Left lung (tissue), 10 donors: ENCODE data around the gene TALDO1. TPM values are rescaled to one million over a fixed set of nuclear protein-coding genes. Genes with fewer than 3 reads are reported as not detected.

Experiments
- ATAC-seq: fragments of 200-7000 bp; cut with Tn5 transposase; one replicate; pipeline ENCODE4 v1.9.1; 2020; ENCODE audit warnings: moderate library complexity
- DNase-seq, 4 donors: peaks; one replicate each; pipeline ENCODE4 v3.0.0-alpha.2; 2013 to 2020
- H3K27ac ChIP-seq, 2 donors: fragments of 200-600 bp; sonication (generic) in 1 of 2; one replicate each; pipeline versions ENCODE4 v1.5.0 to v1.8.0; 2020 to 2021
- H3K27me3 ChIP-seq, 2 donors: fragments of 200-600 bp; sonication (generic) in 1 of 2; one replicate each; pipeline versions ENCODE4 v1.5.0 to v1.8.0; 2020 to 2021
- H3K36me3 ChIP-seq, 2 donors: fragments of 200-600 bp; sonication (generic) in 1 of 2; one replicate each; pipeline versions ENCODE4 v1.5.0 to v1.8.0; 2020 to 2021
- H3K4me1 ChIP-seq, 2 donors: fragments of 200-600 bp; one replicate each; pipeline ENCODE4 v1.8.0; 2021
- H3K4me3 ChIP-seq, 2 donors: fragments of 200-600 bp; sonication (generic) in 1 of 2; one replicate each; pipeline versions ENCODE4 v1.5.0 to v1.8.0; 2020 to 2021; ENCODE audit warnings: mild to moderate bottlenecking in 1 of 2
- H3K9me3 ChIP-seq, 2 donors: fragments of 200-600 bp; sonication (generic) in 1 of 2; one replicate each; pipeline versions ENCODE4 v1.5.0 to v1.8.0; 2020 to 2021
- intact Hi-C, 2 donors: fragments of 100-400 bp; cut with DNase I; formaldehyde crosslinking; loops; one replicate each; pipeline versions ENCODE4 v1.11.2 to v1.14.2; 2022
- polyA plus RNA-seq, 6 donors: library from polyadenylated mRNA; unstranded; fragments of 120-200 nt; gene quantifications; one replicate each; pipeline ENCODE4 v1.2.1, GENCODE V29; 2013; ENCODE audit not compliant: insufficient read length in 6 of 6
- total RNA-seq, 2 donors: library from RNA; stranded (reverse); fragmentation: NEBNext Ultra II Directional; extraction: Animal tissue kit (Norgen Biotek cat#: 25700); gene quantifications; one replicate each; pipeline ENCODE4 v1.2.1, GENCODE V29; 2021
- TF ChIP-seq, protein P1 (sequence below), 2 donors: fragments of 200-600 bp; sonication (generic) in 1 of 2; IDR thresholded peaks; one replicate each; pipeline versions ENCODE4 v1.5.0 to v1.8.0; 2021; ENCODE audit warnings: antibody characterized with exemption in 2 of 2
- donor health status: DM: no; HTN: yes; CAD: no.
- donor health status: DM: no; HTN: no; CAD: no.

TALDO1 gene
- total and polyA plus RNA-seq, 8 donors, result 100 to 322 (median 119) TPM

DNA sequence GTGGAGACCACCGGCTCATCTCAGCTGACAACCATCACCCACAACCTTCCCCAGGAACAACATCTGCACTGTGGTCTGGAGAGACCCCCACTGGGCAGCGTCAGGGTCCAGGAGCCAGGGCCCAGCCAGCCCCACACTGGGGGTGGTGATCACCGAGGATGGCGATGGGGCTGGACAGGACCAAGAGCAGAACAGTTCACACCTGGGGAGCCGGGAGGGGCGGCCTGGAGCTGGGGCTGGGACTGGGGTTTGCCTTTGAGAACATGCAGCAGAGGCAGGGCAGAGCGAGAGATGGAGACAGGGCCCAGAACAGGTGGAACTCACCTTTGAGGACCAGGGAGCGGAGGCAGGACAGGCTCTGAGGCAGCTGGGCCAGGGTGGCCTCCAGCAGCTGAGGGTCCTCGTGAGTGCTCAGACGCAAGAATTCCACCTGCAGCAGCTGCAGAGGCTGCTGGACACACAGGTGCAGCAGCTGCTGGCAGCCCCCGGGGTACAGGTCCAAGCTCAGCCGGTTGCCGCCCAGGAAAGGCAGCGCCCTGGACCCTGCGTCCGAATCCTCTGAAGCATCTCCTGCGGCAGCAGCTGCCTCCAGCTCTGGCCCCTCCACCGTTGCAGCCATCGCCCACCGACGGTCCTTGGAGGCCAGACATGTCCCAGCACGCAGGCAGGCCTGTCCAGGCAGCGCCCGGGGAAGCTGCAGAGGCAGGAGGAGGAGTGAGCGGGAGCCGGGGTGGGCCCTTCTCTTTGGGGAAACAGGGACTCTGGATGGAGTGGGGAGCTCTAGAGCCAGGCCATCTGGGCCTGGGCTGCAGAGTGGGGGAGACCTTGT lies 56.7 kb downstream of the TALDO1 start:
- Histone ChIP-seq H3K27ac (peak overlapping the region in 1 of 2 donors; percentile 83), H3K36me3 (peaks cover 0 to 31% of the 10 kb centered on the region in 2 donors), H3K9me3 (no peaks in the 10 kb centered on the region), H3K4me3 (peak overlapping the region; percentile 66 to 68), H3K4me1 (peaks cover 21 to 45% of the 10 kb centered on the region in 2 donors), H3K27me3 (no peaks in the 10 kb centered on the region)
- intact Hi-C loops, result no loop called here
- TF ChIP-seq, protein P1, sequence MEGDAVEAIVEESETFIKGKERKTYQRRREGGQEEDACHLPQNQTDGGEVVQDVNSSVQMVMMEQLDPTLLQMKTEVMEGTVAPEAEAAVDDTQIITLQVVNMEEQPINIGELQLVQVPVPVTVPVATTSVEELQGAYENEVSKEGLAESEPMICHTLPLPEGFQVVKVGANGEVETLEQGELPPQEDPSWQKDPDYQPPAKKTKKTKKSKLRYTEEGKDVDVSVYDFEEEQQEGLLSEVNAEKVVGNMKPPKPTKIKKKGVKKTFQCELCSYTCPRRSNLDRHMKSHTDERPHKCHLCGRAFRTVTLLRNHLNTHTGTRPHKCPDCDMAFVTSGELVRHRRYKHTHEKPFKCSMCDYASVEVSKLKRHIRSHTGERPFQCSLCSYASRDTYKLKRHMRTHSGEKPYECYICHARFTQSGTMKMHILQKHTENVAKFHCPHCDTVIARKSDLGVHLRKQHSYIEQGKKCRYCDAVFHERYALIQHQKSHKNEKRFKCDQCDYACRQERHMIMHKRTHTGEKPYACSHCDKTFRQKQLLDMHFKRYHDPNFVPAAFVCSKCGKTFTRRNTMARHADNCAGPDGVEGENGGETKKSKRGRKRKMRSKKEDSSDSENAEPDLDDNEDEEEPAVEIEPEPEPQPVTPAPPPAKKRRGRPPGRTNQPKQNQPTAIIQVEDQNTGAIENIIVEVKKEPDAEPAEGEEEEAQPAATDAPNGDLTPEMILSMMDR (IDR thresholded peaks at IDR 0.05), result no peak
- DNase-seq (no peak), ATAC-seq (no peak)

DNA sequence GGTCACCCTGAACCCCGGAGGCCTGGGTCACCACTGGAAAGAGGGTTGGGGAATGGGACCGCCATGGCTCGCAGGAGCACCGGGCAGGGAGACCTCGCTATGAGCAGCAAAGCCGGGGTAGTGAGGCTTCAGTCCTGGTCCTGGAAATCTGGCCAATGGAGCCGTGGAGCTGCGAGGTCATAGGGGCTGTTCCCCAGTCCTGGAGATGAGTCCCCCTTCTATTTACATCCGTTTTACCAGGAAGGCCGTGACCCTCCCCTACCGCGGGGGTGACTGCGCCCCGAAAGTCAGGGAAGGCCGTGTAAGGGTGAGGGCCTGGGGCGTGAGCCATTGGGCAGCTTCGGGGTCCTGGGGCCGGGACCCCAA lies 57.3 kb downstream of the TALDO1 start:
- intact Hi-C loops, result no loop called here
- H3K27me3 ChIP-seq, result no peaks in the 10 kb centered on the region
- H3K27ac ChIP-seq, result peak overlapping the region; percentile 83 to 89
- DNase-seq (no peak), ATAC-seq (no peak)
- peak overlapping the region; percentile 66 to 68 for H3K4me3 ChIP-seq
- TF ChIP-seq, protein P1 (IDR thresholded peaks at IDR 0.05), result no peak
- H3K9me3 ChIP-seq, result no peaks in the 10 kb centered on the region
- H3K4me1 ChIP-seq, result peaks cover 21 to 46% of the 10 kb centered on the region in 2 donors
- H3K36me3 ChIP-seq, result peaks cover 0 to 30% of the 10 kb centered on the region in 2 donors

DNA sequence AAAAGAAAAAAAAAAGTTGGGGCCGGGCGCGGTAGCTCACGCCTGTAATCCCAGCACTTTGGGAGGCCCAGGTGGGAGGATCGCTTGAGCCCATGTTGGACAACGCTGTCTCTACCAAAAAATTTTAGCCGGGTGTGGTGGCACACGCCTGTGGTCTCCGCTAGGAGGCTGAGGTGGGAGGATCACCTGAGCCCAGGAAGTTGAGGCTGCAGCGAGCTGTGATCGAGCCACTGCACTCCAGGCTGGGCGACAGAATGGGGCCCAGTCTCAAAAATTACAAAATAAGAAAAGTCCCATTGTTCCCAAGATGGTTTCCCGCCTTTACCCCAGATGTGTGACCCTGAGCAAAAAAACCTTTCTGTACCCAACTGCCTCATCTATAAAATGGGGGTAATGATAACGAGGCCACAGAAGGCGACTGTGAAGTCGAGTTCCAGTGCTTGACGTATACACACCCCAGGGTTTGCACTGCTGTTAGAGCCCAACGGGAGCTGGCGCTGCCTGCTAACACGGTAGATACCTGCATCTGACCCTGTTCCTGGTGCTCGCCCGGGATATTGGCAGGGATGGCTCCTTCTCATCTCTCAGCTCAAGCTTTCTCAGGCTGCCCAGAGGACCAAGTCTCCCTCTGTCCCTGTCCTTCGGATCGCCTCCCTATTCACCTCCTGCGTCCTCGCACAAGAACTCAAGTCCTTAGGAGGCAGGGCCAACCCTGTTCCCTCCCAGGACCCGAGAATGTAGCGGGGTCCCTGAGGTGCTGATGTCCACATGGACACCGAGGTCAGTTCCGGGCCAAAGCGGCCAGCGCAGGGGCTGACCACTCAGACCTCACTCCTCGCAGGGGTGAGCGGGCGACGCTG lies 61.4 kb downstream of the TALDO1 start:
- Histone ChIP-seq H3K27me3 (no peaks in the 10 kb centered on the region), H3K36me3 (peaks cover 3 to 27% of the 10 kb centered on the region in 2 donors), H3K4me1 (peaks cover 30 to 71% of the 10 kb centered on the region in 2 donors), H3K27ac (peak overlapping the region; percentile 94 to 97), H3K9me3 (no peaks in the 10 kb centered on the region), H3K4me3 (peak overlapping the region; percentile 97 to 100)
- no peak for ATAC-seq
- TF ChIP-seq, protein P1 (IDR thresholded peaks at IDR 0.05), result no peak
- intact Hi-C loops, result no loop called here
- DNase-seq, result no peak

DNA sequence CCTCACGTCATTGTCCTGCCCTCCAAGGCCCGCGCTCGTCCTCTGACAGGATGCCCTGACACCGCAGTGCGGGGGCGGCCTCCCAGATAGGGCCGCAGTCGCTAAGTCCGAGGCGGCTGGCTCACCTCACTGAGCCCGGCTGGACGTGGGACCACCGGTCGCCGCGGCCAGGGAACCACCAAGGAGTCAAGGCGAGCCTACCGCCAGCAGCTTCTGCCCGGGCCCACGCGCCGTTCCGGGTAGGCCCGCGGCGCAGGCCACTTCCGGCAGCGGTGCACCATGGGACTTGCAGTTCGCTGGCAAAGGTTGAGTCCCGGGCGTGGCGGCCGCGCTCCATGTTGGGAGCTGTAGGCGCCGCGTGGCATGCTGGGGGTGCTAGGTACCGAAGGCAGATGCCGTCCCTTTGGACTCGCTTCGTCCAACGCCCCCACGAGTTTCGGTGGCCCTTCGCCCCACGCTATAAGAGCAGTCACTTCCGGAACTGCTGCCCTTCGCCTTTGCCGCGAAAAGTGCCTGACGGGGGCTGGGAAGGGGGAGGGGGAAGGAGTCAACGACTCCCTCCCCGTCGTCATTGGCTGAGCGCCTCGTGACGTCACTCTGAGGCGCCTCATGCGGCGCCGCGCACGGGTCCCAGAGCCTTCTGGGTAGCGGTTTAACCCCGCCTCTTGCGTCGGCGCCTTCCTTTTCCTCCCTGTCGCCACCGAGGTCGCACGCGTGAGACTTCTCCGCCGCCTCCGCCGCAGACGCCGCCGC lies 62.2 kb downstream of the TALDO1 start, which contains the start of gene RPLP2:
RPLP2 (plus strand) TSS at position 681 of the 753 bp plus-strand sequence. CDS start 268 bp downstream, outside the sequence.
- Histone ChIP-seq H3K9me3 (no peaks in the 10 kb centered on the region), H3K4me3 (peak within 1 kb of the TSS; percentile 97 to 100), H3K36me3 (peaks cover 3 to 33% of the 10 kb centered on the region in 2 donors), H3K4me1 (peaks cover 22 to 63% of the 10 kb centered on the region in 2 donors), H3K27ac (peak within 1 kb of the TSS; percentile 94 to 97), H3K27me3 (no peaks in the 10 kb centered on the region)
- peak; percentile 98 to 100 (median 99) for DNase-seq
- TF ChIP-seq, protein P1 (IDR thresholded peaks at IDR 0.05), result peak in 1 of 2 donors; percentile 10
- intact Hi-C loops, result no loop called here
- peak; percentile 91 for ATAC-seq
